BJ (cell line): ENCODE measurements around the gene KRT86. TPM values are rescaled to one million over a fixed set of nuclear protein-coding genes. Genes with fewer than 3 reads are reported as not detected.

ENCODE experiments used
- CTCF ChIA-PET: fragments of 350-600 bp; formaldehyde crosslinking; extraction: SDS; loops from one replicate; lab custom pipeline; 2021; ENCODE audit warnings: antibody characterized with exemption, inconsistent platforms; lab: Yijun Ruan, JAX
- POLR2A ChIA-PET: fragments of 300-600 bp; sonication (Branson Sonifier 250); formaldehyde crosslinking; extraction: SDS; loops from one replicate; lab custom pipeline; 2021; ENCODE audit warnings: antibody characterized with exemption; lab: Charles Lee
- DNase-seq: peaks from one replicate; pipeline ENCODE4 v3.0.0-alpha.2; 2011; ENCODE audit warnings: low read depth
- H3K27me3 ChIP-seq: 2 replicates; pipeline ENCODE4 v1.6.0; 2011; ENCODE audit warnings: low read length; ENCODE audit not compliant: control insufficient read depth, insufficient read depth
- H3K36me3 ChIP-seq: 2 replicates; pipeline ENCODE4 v1.5.1; 2011; ENCODE audit warnings: low read length; ENCODE audit not compliant: control insufficient read depth, insufficient read depth
- H3K4me3 ChIP-seq: 2 replicates; pipeline ENCODE4 v1.5.1; 2011; ENCODE audit warnings: low read depth, mild to moderate bottlenecking, control low read depth, low read length
- CTCF ChIP-seq: IDR thresholded peaks from 2 replicates; pipeline ENCODE4 v1.5.1; 2011; ENCODE audit warnings: low read depth, mild to moderate bottlenecking, control low read depth, inconsistent platforms, low read length, moderate library complexity; ENCODE audit not compliant: insufficient read depth
- polyA plus RNA-seq: library from polyadenylated mRNA; depleted of rRNA; stranded (reverse); fragments of >200 nt; gene quantifications from 2 replicates; pipeline ENCODE4 v1.2.3, GENCODE V29; 2011

The KRT86 gene
- polyA plus RNA-seq, 1 experiment = 2.5 TPM

GRCh38 chr12:52243259-52243855 lies 31.1 kb upstream of the KRT86 start:
- CTCF ChIA-PET = interaction anchor here (1.6 to 3.3 kb wide), 8 partner anchors 11 to 84 kb away, joined by 5 to 19 read pairs (median 9); partner anchors contain the start of gene KRT7
- POLR2A ChIA-PET = interaction anchor here (0.6 kb wide), 1 partner anchor 36 kb away, joined by 3 read pairs; no protein-coding TSS in a partner anchor
- no peak for DNase-seq

GRCh38 chr12:52243856-52244614 lies 30.4 kb upstream of the KRT86 start:
- CTCF ChIA-PET = interaction anchor here (0.8 to 3.3 kb wide), 13 partner anchors 11 to 737 kb away, joined by 3 to 19 read pairs (median 6); partner anchors contain the start of gene KRT7

More at GRCh38 chr12:52243259-52243855, 31.1 kb upstream of the KRT86 start:
- H3K36me3 ChIP-seq = no peaks in the 10 kb centered on the region
- no peaks in the 10 kb centered on the region for H3K27me3 ChIP-seq
- no peak for TF ChIP-seq CTCF
- H3K4me3 ChIP-seq = no peak overlapping the region

GRCh38 chr12:52244615-52244994 lies 29.8 kb upstream of the KRT86 start:
- no peak for DNase-seq
- no peaks in the 10 kb centered on the region; the same call in 1 of the 2 replicates for H3K36me3 ChIP-seq
- H3K4me3 ChIP-seq = no peak overlapping the region
- H3K27me3 ChIP-seq = no peaks in the 10 kb centered on the region
- POLR2A ChIA-PET = no interaction called here
- CTCF ChIA-PET = interaction anchor here (0.8 to 3.3 kb wide), 12 partner anchors 12 to 737 kb away, joined by 3 to 19 read pairs (median 6); partner anchors contain the start of gene KRT7
- no peak for TF ChIP-seq CTCF

More at GRCh38 chr12:52243856-52244614, 30.4 kb upstream of the KRT86 start:
- H3K27me3 ChIP-seq = no peaks in the 10 kb centered on the region
- H3K4me3 ChIP-seq = no peak overlapping the region
- TF ChIP-seq CTCF = no peak
- no peaks in the 10 kb centered on the region; the same call in 1 of the 2 replicates for H3K36me3 ChIP-seq
- POLR2A ChIA-PET = interaction anchor here (0.6 kb wide), 2 partner anchors 36 to 52 kb away, joined by 3 read pairs; no protein-coding TSS in a partner anchor
- peak; percentile 90 for DNase-seq

- Histone ChIP-seq H3K27me3 (no peaks in the 10 kb centered on the region), H3K4me3 (no peak overlapping the region), H3K36me3 (no peaks in the 10 kb centered on the region; the same call in 1 of the 2 replicates)
- DNase-seq = no peak
- TF ChIP-seq CTCF = no peak
- CTCF ChIA-PET = interaction anchor here (0.8 to 3.3 kb wide), 8 partner anchors 14 to 736 kb away, joined by 3 to 19 read pairs (median 8); no protein-coding TSS in a partner anchor
- POLR2A ChIA-PET = no interaction called here
Measured at GRCh38 chr12:52245259-52245961, 29.0 kb upstream of the KRT86 start.
